HepG2 (cell line): Measurements from ENCODE around the gene SLC25A33. TPM values are rescaled to one million over a fixed set of nuclear protein-coding genes. Genes with fewer than 3 reads are reported as not detected.

Experiments used
- ATAC-seq: fragments of 200-7000 bp; cut with Tn5 transposase; 3 replicates; pipeline ENCODE4 v1.9.1; 2020; ENCODE audit warnings: mild to moderate bottlenecking, moderate library complexity
- BruUV-seq: library from RNA; stranded (reverse); fragments of 400-500 nt; replicated peaks from 2 replicates; lab custom pipeline; 2021; lab: Mats Ljungman, UMichigan
- CTCF ChIA-PET: fragments of 300-600 bp; formaldehyde crosslinking; extraction: SDS; loops from one replicate; lab custom pipeline; 2021; ENCODE audit warnings: low total read pairs, inconsistent platforms, low intra/inter-chr PET ratio; lab: Yijun Ruan, JAX
- POLR2A ChIA-PET: fragments of 350-600 bp; sonication (Branson Sonifier 250); formaldehyde crosslinking; loops from one replicate; lab custom pipeline; 2020; ENCODE audit warnings: antibody characterized with exemption, inconsistent platforms; lab: Yijun Ruan, JAX
- DNase-seq: peaks from one replicate; pipeline ENCODE4 v3.0.0-alpha.2; 2015; ENCODE audit warnings: low spot score
- FAIRE-seq: peaks from 3 replicates; lab custom pipeline; 2011; peaks lifted over from hg19 to GRCh38; lab: Jason Lieb, UNC
- H2AFZ ChIP-seq: one replicate; pipeline ENCODE4 v1.6.1; 2011; ENCODE audit warnings: low read length, inconsistent platforms
- H3K27ac ChIP-seq: fragments of 300-600 bp; 3 replicates; pipeline ENCODE4 v1.8.0; 2011; ENCODE audit warnings: mixed run types, mild to moderate bottlenecking, mixed read lengths, low read length, inconsistent platforms; ENCODE audit not compliant: insufficient read depth; ENCODE audit errors: extremely low read length
- H3K27me3 ChIP-seq, 2 experiments: fragments of 200-600 bp in 1 of 2; 2 replicates in 1 of 2; 3 replicates in 1 of 2; pipeline versions ENCODE4 v1.6.0 to v1.8.0; 2011; ENCODE audit warnings: low read length in 2 of 2, mild to moderate bottlenecking in 2 of 2, moderate library complexity in 2 of 2, inconsistent platforms in 1 of 2; ENCODE audit not compliant: insufficient read depth in 2 of 2, control insufficient read depth in 1 of 2
- H3K36me3 ChIP-seq, 2 experiments: fragments of 200-600 bp in 1 of 2; replicated peaks in 1 of 2; 2 replicates in 1 of 2; 3 replicates in 1 of 2; pipeline versions ENCODE4 v1.5.1 to v1.8.0; 2011; ENCODE audit warnings: low read length in 2 of 2, inconsistent platforms in 1 of 2; ENCODE audit not compliant: insufficient read depth in 2 of 2, control insufficient read depth in 1 of 2
- H3K4me1 ChIP-seq: 2 replicates; pipeline ENCODE4 v1.5.1; 2012; ENCODE audit warnings: low read length, inconsistent platforms; ENCODE audit not compliant: insufficient read depth
- H3K4me2 ChIP-seq: 2 replicates; pipeline ENCODE4 v1.6.0; 2011; ENCODE audit warnings: low read depth, low read length, inconsistent platforms
- H3K4me3 ChIP-seq, 3 experiments: fragments of 200-600 bp in 1 of 3; sonication (generic), shearing (Covaris generic) in 1 of 3; replicated peaks in 1 of 3; 2 replicates each; pipeline ENCODE4 v1.5.1; 2011 to 2016; ENCODE audit warnings: low read length in 3 of 3, inconsistent platforms in 2 of 3, low read depth in 2 of 3, mild to moderate bottlenecking in 2 of 3, control low read depth in 1 of 3, mixed read lengths in 1 of 3; ENCODE audit not compliant: insufficient read depth in 1 of 3
- H3K79me2 ChIP-seq: one replicate; pipeline ENCODE4 v1.6.1; 2011; ENCODE audit warnings: low read length, inconsistent platforms; ENCODE audit not compliant: insufficient read depth
- H3K9ac ChIP-seq: 2 replicates; pipeline ENCODE4 v1.6.0; 2011; ENCODE audit warnings: mild to moderate bottlenecking, low read depth, low read length, inconsistent platforms; ENCODE audit not compliant: insufficient read depth
- H3K9me3 ChIP-seq: 2 replicates; pipeline ENCODE4 v1.5.1; 2012; ENCODE audit warnings: mild to moderate bottlenecking, low read length
- H4K20me1 ChIP-seq: 2 replicates; pipeline ENCODE4 v1.6.0; 2011; ENCODE audit warnings: inconsistent platforms, mild to moderate bottlenecking, low read length, moderate library complexity; ENCODE audit not compliant: insufficient read depth
- AKAP8 ChIP-seq: sonication (generic); formaldehyde crosslinking; IDR thresholded peaks from 2 replicates; pipeline ENCODE4 v1.5.1; 2020; ENCODE audit warnings: mild to moderate bottlenecking, missing genetic modification reagents
- CENPX ChIP-seq: sonication (generic); formaldehyde crosslinking; IDR thresholded peaks from 2 replicates; pipeline ENCODE4 v1.9.0; 2021; ENCODE audit warnings: mild to moderate bottlenecking, missing genetic modification reagents, moderate library complexity
- FUBP1 ChIP-seq: sonication (generic); formaldehyde crosslinking; IDR thresholded peaks from 2 replicates; pipeline ENCODE4 v1.5.1; 2020; ENCODE audit warnings: missing genetic modification reagents, mild to moderate bottlenecking, borderline replicate concordance
- NCOA2 ChIP-seq: sonication (generic); formaldehyde crosslinking; IDR thresholded peaks from 2 replicates; pipeline ENCODE4 v1.8.0; 2022; ENCODE audit warnings: inconsistent platforms
- SKIL ChIP-seq: sonication (generic); formaldehyde crosslinking; IDR thresholded peaks from 2 replicates; pipeline ENCODE4 v1.8.0; 2022; ENCODE audit warnings: missing genetic modification reagents, mild to moderate bottlenecking, moderate library complexity, borderline replicate concordance
- SP5 ChIP-seq: IDR thresholded peaks from 2 replicates; pipeline ENCODE4 v1.6.1; 2016; ENCODE audit warnings: low read depth, borderline replicate concordance
- THYN1 ChIP-seq: sonication (generic); formaldehyde crosslinking; IDR thresholded peaks from 2 replicates; pipeline ENCODE4 v1.8.1; 2023; ENCODE audit warnings: low read depth, mild to moderate bottlenecking, moderate library complexity, missing genetic modification reagents, borderline replicate concordance
- ZNF10 ChIP-seq: sonication (generic); formaldehyde crosslinking; IDR thresholded peaks from 2 replicates; pipeline ENCODE4 v1.4.0; 2020; ENCODE audit warnings: mild to moderate bottlenecking, low read depth, missing genetic modification reagents, borderline replicate concordance
- ZNF512 ChIP-seq: sonication (generic); formaldehyde crosslinking; IDR thresholded peaks from 2 replicates; pipeline ENCODE4 v1.4.0; 2020; ENCODE audit warnings: mild to moderate bottlenecking, missing genetic modification reagents
- ZNF660 ChIP-seq: sonication (generic); formaldehyde crosslinking; IDR thresholded peaks from 2 replicates; pipeline ENCODE4 v1.5.1; 2020; ENCODE audit warnings: mild to moderate bottlenecking, low read depth, missing genetic modification reagents, borderline replicate concordance
- WGBS: methylation state at CpG from one replicate; pipeline ENCODE4 v1.1.6; 2017; ENCODE audit warnings: low lambda C conversion rate; 5-methylcytosine and 5-hydroxymethylcytosine counted together
- in situ Hi-C: cut with HindIII; loops from 2 replicates; pipeline ENCODE4 v1.10.0; 2017; ENCODE audit warnings: low pct_unique_long_range_greater_than_20kb; ENCODE audit not compliant: extremely low pct_ligation_motif_present
- intact Hi-C: fragments of 100-400 bp; cut with micrococcal nuclease; formaldehyde crosslinking; loops from one replicate; pipeline ENCODE4 v1.10.0; 2022; ENCODE audit not compliant: unreplicated experiment
- polyA plus RNA-seq, 8 experiments: library from polyadenylated mRNA; depleted of rRNA in 3 of 8; stranded (reverse) in 7 of 8; unstranded in 1 of 8; fragments of >200 nt; fragmentation: Illumina TruSeq in 4 of 8; extraction: Trizol in 4 of 8; gene quantifications; 2 replicates each; pipeline versions ENCODE4 v1.2.1 to v1.2.3, GENCODE V29; 2011 to 2016; ENCODE audit warnings: low read depth in 4 of 8, missing spikeins in 1 of 8, mixed read lengths in 1 of 8; ENCODE audit not compliant: insufficient read depth in 1 of 8
- total RNA-seq, 5 experiments: library from RNA; depleted of rRNA; stranded (reverse); fragments of >200 nt; fragmentation: Illumina TruSeq; extraction: Trizol; gene quantifications; 2 replicates each; pipeline ENCODE4 v1.2.3, GENCODE V29; 2016; ENCODE audit warnings: low read depth in 1 of 5
- TF ChIP-seq, protein P1 (sequence below): sonication (generic); formaldehyde crosslinking; IDR thresholded peaks from 2 replicates; pipeline ENCODE4 v1.8.1; 2023; ENCODE audit warnings: mild to moderate bottlenecking, moderate library complexity, missing genetic modification reagents

The SLC25A33 gene
- total and polyA plus RNA-seq, 2 of the 13 experiments (the other 11 are each of a cell fraction or from before 2014, with no cell fraction given): 15.4 to 50.3 TPM

DNA sequence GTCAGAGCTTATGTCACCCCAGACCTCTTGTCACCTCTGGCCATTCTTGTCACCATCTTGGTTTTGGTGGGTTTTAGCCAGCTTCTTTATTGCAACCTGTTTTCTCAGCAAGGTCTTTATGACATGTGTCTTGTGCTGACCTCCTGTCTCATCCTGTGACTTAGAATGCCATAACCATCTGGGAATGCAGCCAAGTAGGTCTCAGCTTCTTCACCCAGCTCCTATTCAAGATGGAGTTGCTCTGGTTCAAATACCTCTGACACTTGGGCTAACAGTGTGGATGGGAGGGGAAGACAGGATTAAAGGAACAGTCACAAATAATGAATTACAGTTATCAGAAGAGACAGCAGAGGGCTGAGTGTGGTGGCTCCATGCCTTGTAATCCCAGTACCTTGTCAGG, 81.8 kb downstream of the SLC25A33 start:
- no peak overlapping the region for H2AFZ ChIP-seq
- CTCF ChIA-PET: no interaction called here
- peaks cover 19% of the 10 kb centered on the region; the same call in 1 of the 2 replicates for H3K4me1 ChIP-seq
- in situ Hi-C loops (no loop called here), intact Hi-C loops (no loop called here)
- no peak for FAIRE-seq
- peaks cover 1 to 6% of the 10 kb centered on the region in 2 experiments; a peak in 4 of 5 replicates for H3K27me3 ChIP-seq
- no peak overlapping the region for H3K4me3 ChIP-seq
- no peaks in the 10 kb centered on the region for H3K36me3 ChIP-seq
- no peak for ATAC-seq
- H3K9ac ChIP-seq: no peak overlapping the region
- no peaks in the 10 kb centered on the region for H4K20me1 ChIP-seq
- no peak for DNase-seq
- no peaks in the 10 kb centered on the region for H3K9me3 ChIP-seq
- POLR2A ChIA-PET: no interaction called here
- no peak for TF ChIP-seq THYN1
- TF ChIP-seq NCOA2 (CRISPR knock-in tag): no peak
- TF ChIP-seq, protein P1, sequence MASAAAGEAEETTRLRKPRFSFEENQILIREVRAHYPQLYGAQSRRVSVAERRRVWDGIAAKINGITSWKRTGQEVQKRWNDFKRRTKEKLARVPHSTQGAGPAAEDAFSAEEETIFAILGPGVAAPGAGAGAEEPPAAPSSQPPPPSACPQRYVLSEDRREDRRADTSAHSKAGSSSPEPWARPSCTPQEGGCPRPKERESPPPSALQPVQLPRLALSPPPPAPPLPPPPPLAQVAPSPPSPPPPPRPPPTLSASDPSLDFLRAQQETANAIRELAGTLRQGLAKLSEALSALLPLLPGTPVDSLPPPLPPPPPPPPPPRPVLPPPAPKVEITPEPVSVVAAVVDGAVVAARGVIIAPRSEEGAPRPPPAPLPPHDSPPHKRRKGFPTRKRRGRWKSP: no peak
- no peak for TF ChIP-seq SKIL (CRISPR knock-in tag)
- BruUV-seq: no TSS peak
- H3K27ac ChIP-seq: no peak overlapping the region
- H3K79me2 ChIP-seq: no peaks in the 10 kb centered on the region
- H3K4me2 ChIP-seq: no peak overlapping the region

GRCh38 chr1:9624081-9624480, 84.8 kb downstream of the SLC25A33 start:
- intact Hi-C loops: no loop called here
- POLR2A ChIA-PET: interaction anchor here (1.1 kb wide), 1 partner anchor 86 kb away, joined by 3 read pairs; no protein-coding TSS in a partner anchor
- in situ Hi-C loops: no loop called here
- H3K4me1 ChIP-seq: peaks cover 27% of the 10 kb centered on the region
- FAIRE-seq: no peak
- no peaks in the 10 kb centered on the region for H3K9me3 ChIP-seq
- no peak for DNase-seq
- H3K9ac ChIP-seq: no peak overlapping the region
- BruUV-seq: no TSS peak
- 56% methylated on average over 2 of the region's 2 CpGs for WGBS
- no peak overlapping the region for H3K4me3 ChIP-seq
- no peak overlapping the region for H3K27ac ChIP-seq
- ATAC-seq: no peak
- H3K79me2 ChIP-seq: no peaks in the 10 kb centered on the region
- H3K36me3 ChIP-seq: no peaks in the 10 kb centered on the region
- no peaks in the 10 kb centered on the region for H4K20me1 ChIP-seq
- CTCF ChIA-PET: no interaction called here
- peaks cover 0 to 11% of the 10 kb centered on the region in 2 experiments; a peak in 4 of 5 replicates for H3K27me3 ChIP-seq
- no peak overlapping the region for H2AFZ ChIP-seq
- H3K4me2 ChIP-seq: no peak overlapping the region
- TF ChIP-seq SP5: no peak
- TF ChIP-seq AKAP8 (CRISPR knock-in tag): no peak
- no peak for TF ChIP-seq CENPX
- TF ChIP-seq ZNF512 (CRISPR knock-in tag): no peak
- no peak for TF ChIP-seq ZNF660
- TF ChIP-seq FUBP1 (CRISPR knock-in tag): no peak
- no peak for TF ChIP-seq ZNF10 (CRISPR knock-in tag)
